ENCODE measurements around the gene C14orf180. TPM values are rescaled to one million over a fixed set of nuclear protein-coding genes. Genes with fewer than 3 reads are reported as not detected.

Gene C14orf180
- total and polyA plus RNA-seq, 2 of the 8 experiments (the other 6 are each of a cell fraction or from before 2014, with no cell fraction given), result not detected

DNA sequence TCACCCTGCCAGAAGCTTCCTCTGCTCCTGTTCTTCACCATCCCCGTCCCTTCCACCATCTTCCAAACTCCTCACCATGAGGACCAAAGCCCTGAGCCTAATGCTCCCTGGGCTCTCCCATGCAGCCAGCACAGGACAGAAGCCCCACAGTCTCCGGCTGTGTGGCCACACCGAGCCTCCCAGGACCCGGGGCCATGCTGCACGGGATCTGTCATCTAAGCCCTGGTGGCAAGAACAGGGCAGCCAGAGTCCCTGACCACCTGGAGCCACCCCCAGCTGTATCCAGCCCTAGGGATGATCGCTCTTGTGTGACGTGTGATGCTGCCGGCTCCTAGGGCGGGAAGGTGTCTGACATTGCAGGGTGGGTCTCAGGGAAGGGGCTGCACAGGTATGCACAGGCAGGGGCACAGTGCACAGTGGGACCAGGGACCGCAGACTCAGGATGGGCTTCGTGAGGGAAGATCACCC, 16.9 kb downstream of the C14orf180 start (continued):
- no peak for TF ChIP-seq PHF8 (conservative IDR thresholded peaks at IDR 0.05; ENCODE audit: low read depth, low read length)
